Measurements from ENCODE around the gene C1GALT1.

- no peak for TF ChIP-seq CTCF (IDR thresholded peaks at IDR 0.05)
- no peak for TF ChIP-seq POLR2A (IDR thresholded peaks at IDR 0.05)
- TF ChIP-seq EP300 (IDR thresholded peaks at IDR 0.05) = no peak
Observed at GRCh38 chr7:7209412-7210050, 27.2 kb downstream of the C1GALT1 start.
